H9 (cell line): ENCODE measurements around the gene PRTN3. TPM values are rescaled to one million over a fixed set of nuclear protein-coding genes. Genes with fewer than 3 reads are reported as not detected.

Source experiments
- DNase-seq: peaks from one replicate; pipeline ENCODE4 v3.0.0-alpha.2; 2017
- H2AFZ ChIP-seq: one replicate; pipeline ENCODE4 v1.6.1; 2013; ENCODE audit warnings: mild to moderate bottlenecking, low read length, control low read depth, moderate library complexity
- H2AK5ac ChIP-seq: 2 replicates; pipeline ENCODE4 v1.6.1; 2013; ENCODE audit warnings: low read length, control low read depth, mixed read lengths; ENCODE audit not compliant: insufficient read length
- H2BK120ac ChIP-seq: one replicate; pipeline ENCODE4 v1.6.1; 2013; ENCODE audit warnings: low read depth, mild to moderate bottlenecking, low read length, control low read depth, inconsistent platforms; ENCODE audit not compliant: poor library complexity, severe bottlenecking
- H2BK12ac ChIP-seq: 2 replicates; pipeline ENCODE4 v1.6.1; 2013; ENCODE audit warnings: low read length, control low read depth, mixed read lengths, low read depth; ENCODE audit not compliant: insufficient read length
- H2BK15ac ChIP-seq: 2 replicates; pipeline ENCODE4 v1.6.1; 2013; ENCODE audit warnings: low read depth, low read length, control low read depth
- H2BK20ac ChIP-seq: one replicate; pipeline ENCODE4 v1.6.1; 2013; ENCODE audit warnings: low read depth, mild to moderate bottlenecking, low read length, control low read depth, inconsistent platforms; ENCODE audit not compliant: poor library complexity, severe bottlenecking
- H2BK5ac ChIP-seq: 2 replicates; pipeline ENCODE4 v1.6.1; 2013; ENCODE audit warnings: low read length, control low read depth, mixed read lengths; ENCODE audit not compliant: insufficient read length
- H3K14ac ChIP-seq: 2 replicates; pipeline ENCODE4 v1.6.1; 2013; ENCODE audit warnings: low read length, control low read depth; ENCODE audit not compliant: insufficient read depth
- H3K18ac ChIP-seq: 2 replicates; pipeline ENCODE4 v1.6.1; 2013; ENCODE audit warnings: low read depth, mild to moderate bottlenecking, mixed read lengths, low read length, control low read depth; ENCODE audit not compliant: insufficient read length
- H3K23ac ChIP-seq: 2 replicates; pipeline ENCODE4 v1.6.1; 2013; ENCODE audit warnings: low read length, control low read depth, mixed read lengths, low read depth; ENCODE audit not compliant: insufficient read length
- H3K23me2 ChIP-seq: 2 replicates; pipeline ENCODE4 v1.6.1; 2013; ENCODE audit warnings: low read depth, mild to moderate bottlenecking, mixed read lengths, low read length, control low read depth; ENCODE audit not compliant: insufficient read length, poor library complexity, severe bottlenecking
- H3K27ac ChIP-seq: 2 replicates; pipeline ENCODE4 v1.5.1; 2013; ENCODE audit warnings: low read length, control low read depth, mixed read lengths, low read depth; ENCODE audit not compliant: insufficient read length
- H3K27me3 ChIP-seq: 2 replicates; pipeline ENCODE4 v1.6.1; 2013; ENCODE audit warnings: low read length, control low read depth, inconsistent platforms; ENCODE audit not compliant: insufficient read depth
- H3K4ac ChIP-seq: 2 replicates; pipeline ENCODE4 v1.6.1; 2013; ENCODE audit warnings: low read depth, mild to moderate bottlenecking, control low read depth, inconsistent platforms, low read length, moderate library complexity
- H3K4me1 ChIP-seq: 2 replicates; pipeline ENCODE4 v1.6.1; 2013; ENCODE audit warnings: low read length, control low read depth, inconsistent platforms; ENCODE audit not compliant: insufficient read depth
- H3K4me2 ChIP-seq: 2 replicates; pipeline ENCODE4 v1.6.1; 2013; ENCODE audit warnings: low read length, control low read depth, mixed read lengths; ENCODE audit not compliant: insufficient read length, insufficient read depth
- H3K56ac ChIP-seq: 2 replicates; pipeline ENCODE4 v1.6.1; 2013; ENCODE audit warnings: low read depth, mild to moderate bottlenecking, mixed read lengths, low read length, control low read depth; ENCODE audit not compliant: insufficient read length
- H3K79me1 ChIP-seq: 2 replicates; pipeline ENCODE4 v1.6.1; 2013; ENCODE audit warnings: low read depth, mild to moderate bottlenecking, moderate library complexity, low read length, control low read depth, inconsistent platforms; ENCODE audit not compliant: insufficient read depth, poor library complexity, severe bottlenecking
- H3K79me2 ChIP-seq: 2 replicates; pipeline ENCODE4 v1.6.1; 2013; ENCODE audit warnings: low read length, control low read depth, inconsistent platforms; ENCODE audit not compliant: insufficient read depth
- H3K9ac ChIP-seq: 2 replicates; pipeline ENCODE4 v1.6.1; 2013; ENCODE audit warnings: low read length, control low read depth, mixed read lengths; ENCODE audit not compliant: insufficient read length; ENCODE audit errors: extremely low read depth
- H3K9me3 ChIP-seq: one replicate; pipeline ENCODE4 v1.6.1; 2013; ENCODE audit warnings: low read depth, low read length, inconsistent platforms; ENCODE audit not compliant: control insufficient read depth
- H3T11ph ChIP-seq: one replicate; pipeline ENCODE4 v1.6.1; 2013; ENCODE audit warnings: mild to moderate bottlenecking, low read length, control low read depth, inconsistent platforms
- H4K20me1 ChIP-seq: one replicate; pipeline ENCODE4 v1.6.1; 2013; ENCODE audit not compliant: control insufficient read depth, insufficient read length, insufficient read depth
- H4K5ac ChIP-seq: 2 replicates; pipeline ENCODE4 v1.6.1; 2013; ENCODE audit warnings: low read depth, mild to moderate bottlenecking, mixed read lengths, low read length, control low read depth; ENCODE audit not compliant: insufficient read length
- H4K8ac ChIP-seq: replicated peaks from 2 replicates; pipeline ENCODE4 v1.6.1; 2013; ENCODE audit warnings: low read length, control low read depth, mixed read lengths, low read depth; ENCODE audit not compliant: insufficient read length
- H4K91ac ChIP-seq: 2 replicates; pipeline ENCODE4 v1.6.1; 2013; ENCODE audit warnings: low read depth, mild to moderate bottlenecking, moderate library complexity, mixed read lengths, low read length, control low read depth; ENCODE audit not compliant: insufficient read length
- H3K27ac Mint-ChIP-seq, 3 experiments: 2 replicates in 2 of 3; 3 replicates in 1 of 3; pipeline ENCODE4 v1.8.0; 2020 to 2021; ENCODE audit warnings: mixed read lengths in 3 of 3, mild to moderate bottlenecking in 1 of 3, moderate library complexity in 1 of 3
- H3K27me3 Mint-ChIP-seq: 2 replicates; pipeline ENCODE4 v1.8.0; 2021; ENCODE audit warnings: low read depth, mild to moderate bottlenecking, moderate library complexity, mixed read lengths
- H3K36me3 Mint-ChIP-seq, 3 experiments: 2 replicates in 2 of 3; 3 replicates in 1 of 3; pipeline ENCODE4 v1.8.0; 2020 to 2021; ENCODE audit warnings: low read depth in 3 of 3, mixed read lengths in 3 of 3; ENCODE audit not compliant: insufficient read depth in 1 of 3
- H3K4me1 Mint-ChIP-seq, 2 experiments: 2 replicates each; pipeline ENCODE4 v1.8.0; 2020; ENCODE audit warnings: mixed read lengths in 2 of 2
- H3K4me3 Mint-ChIP-seq, 2 experiments: 2 replicates in 1 of 2; 3 replicates in 1 of 2; pipeline ENCODE4 v1.8.0; 2020 to 2021; ENCODE audit warnings: mild to moderate bottlenecking in 2 of 2, mixed read lengths in 2 of 2, moderate library complexity in 1 of 2
- H3K9me3 Mint-ChIP-seq, 2 experiments: 2 replicates in 1 of 2; 3 replicates in 1 of 2; pipeline ENCODE4 v1.8.0; 2020; ENCODE audit warnings: mild to moderate bottlenecking in 2 of 2, mixed read lengths in 2 of 2, moderate library complexity in 1 of 2
- WGBS: extraction: QIAGEN DNeasy Blood & Tissue Kit; methylation state at CpG from one replicate; pipeline ENCODE4 v1.1.7; 2013; ENCODE audit warnings: missing lambda C conversion rate, low lambda C conversion rate, mixed read lengths; ENCODE audit not compliant: insufficient read length; ENCODE audit errors: extremely low coverage; 5-methylcytosine and 5-hydroxymethylcytosine counted together
- long read RNA-seq: library from polyadenylated mRNA; unstranded; transcript quantifications from one replicate; pipeline ENCODE4 v2.0.0, GENCODE V29; 2020
- total RNA-seq: library from RNA; stranded (reverse); gene quantifications from 2 replicates; pipeline ENCODE4 v1.2.1, GENCODE V29; 2021
- TF ChIP-seq, protein P1 (sequence below): fragments of 200-600 bp; sonication (generic); conservative IDR thresholded peaks from 3 replicates; pipeline ENCODE4 v1.8.0; 2021; ENCODE audit warnings: antibody characterized with exemption, mild to moderate bottlenecking

PRTN3 gene, protein sequence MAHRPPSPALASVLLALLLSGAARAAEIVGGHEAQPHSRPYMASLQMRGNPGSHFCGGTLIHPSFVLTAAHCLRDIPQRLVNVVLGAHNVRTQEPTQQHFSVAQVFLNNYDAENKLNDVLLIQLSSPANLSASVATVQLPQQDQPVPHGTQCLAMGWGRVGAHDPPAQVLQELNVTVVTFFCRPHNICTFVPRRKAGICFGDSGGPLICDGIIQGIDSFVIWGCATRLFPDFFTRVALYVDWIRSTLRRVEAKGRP
- total RNA-seq: 0.31 TPM in 1 of 2 replicates, not detected in the other
- long read RNA-seq: 0 reads

DNA sequence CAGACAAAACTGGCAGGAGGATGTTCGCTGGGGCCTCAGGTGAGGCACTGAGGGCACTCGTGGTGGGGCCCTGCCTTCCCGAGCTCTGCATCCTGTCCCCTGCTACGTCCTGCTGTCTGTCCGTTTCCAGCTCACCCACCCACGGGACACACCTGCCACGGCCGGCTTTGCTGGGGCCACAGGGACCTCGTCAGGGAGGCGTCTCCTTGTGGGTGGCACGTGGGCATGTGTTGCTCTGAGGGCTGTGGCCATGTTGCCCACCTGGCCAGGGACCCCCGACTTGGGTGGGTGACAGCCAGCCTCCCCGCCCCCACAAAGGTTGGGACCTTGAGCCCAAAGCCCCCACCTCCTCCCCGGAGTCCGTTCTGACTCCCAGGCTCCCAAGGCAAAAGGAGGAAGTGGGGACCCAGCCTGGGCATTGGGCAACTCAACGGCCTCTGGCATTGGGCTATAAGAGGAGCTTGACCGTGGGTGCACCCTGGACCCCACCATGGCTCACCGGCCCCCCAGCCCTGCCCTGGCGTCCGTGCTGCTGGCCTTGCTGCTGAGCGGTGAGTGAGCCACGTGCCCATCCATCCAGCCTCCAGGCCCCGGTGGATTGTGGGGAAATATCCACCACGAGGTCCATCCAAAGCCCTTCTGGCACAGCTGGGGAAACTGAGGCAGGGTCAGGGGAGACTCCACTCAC lies at the start of gene PRTN3:
PRTN3 (plus strand) TSS at position 481 of the 688 bp plus-strand sequence; CDS start at position 491, 10 bp downstream.
- no peak within 1 kb of the TSS for H2AK5ac ChIP-seq
- WGBS: no CpG with 5 or more reads among the region's 24 CpGs
- no peak within 1 kb of the TSS for H2AFZ ChIP-seq
- Mint-ChIP-seq H3K27ac (no peak within 1 kb of the TSS; a peak in 1 of 7 replicates), H3K9me3 (peaks cover 0 to 4% of the 10 kb centered on the region in 2 experiments; a peak in 3 of 5 replicates), H3K4me3 (no peak within 1 kb of the TSS; a peak in 1 of 5 replicates), H3K36me3 (no peaks in the 10 kb centered on the region; a peak in 1 of 7 replicates), H3K4me1 (peaks cover under 1 to 5% of the 10 kb centered on the region in 2 experiments; a peak in 2 of 4 replicates), H3K27me3 (peaks cover 47% of the 10 kb centered on the region)
- no peak within 1 kb of the TSS for H3K4me2 ChIP-seq
- H4K20me1 ChIP-seq: no peaks in the 10 kb centered on the region
- H3K23me2 ChIP-seq: peaks cover 2% of the 10 kb centered on the region
- no peak within 1 kb of the TSS for H3K18ac ChIP-seq
- no peak within 1 kb of the TSS for H2BK120ac ChIP-seq
- H3K79me1 ChIP-seq: no peaks in the 10 kb centered on the region
- H2BK12ac ChIP-seq: no peak within 1 kb of the TSS
- no peaks in the 10 kb centered on the region for H3K9me3 ChIP-seq
- TF ChIP-seq, protein P1, sequence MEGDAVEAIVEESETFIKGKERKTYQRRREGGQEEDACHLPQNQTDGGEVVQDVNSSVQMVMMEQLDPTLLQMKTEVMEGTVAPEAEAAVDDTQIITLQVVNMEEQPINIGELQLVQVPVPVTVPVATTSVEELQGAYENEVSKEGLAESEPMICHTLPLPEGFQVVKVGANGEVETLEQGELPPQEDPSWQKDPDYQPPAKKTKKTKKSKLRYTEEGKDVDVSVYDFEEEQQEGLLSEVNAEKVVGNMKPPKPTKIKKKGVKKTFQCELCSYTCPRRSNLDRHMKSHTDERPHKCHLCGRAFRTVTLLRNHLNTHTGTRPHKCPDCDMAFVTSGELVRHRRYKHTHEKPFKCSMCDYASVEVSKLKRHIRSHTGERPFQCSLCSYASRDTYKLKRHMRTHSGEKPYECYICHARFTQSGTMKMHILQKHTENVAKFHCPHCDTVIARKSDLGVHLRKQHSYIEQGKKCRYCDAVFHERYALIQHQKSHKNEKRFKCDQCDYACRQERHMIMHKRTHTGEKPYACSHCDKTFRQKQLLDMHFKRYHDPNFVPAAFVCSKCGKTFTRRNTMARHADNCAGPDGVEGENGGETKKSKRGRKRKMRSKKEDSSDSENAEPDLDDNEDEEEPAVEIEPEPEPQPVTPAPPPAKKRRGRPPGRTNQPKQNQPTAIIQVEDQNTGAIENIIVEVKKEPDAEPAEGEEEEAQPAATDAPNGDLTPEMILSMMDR: no peak
- DNase-seq: no peak
- H3K4me1 ChIP-seq: no peaks in the 10 kb centered on the region
- no peak within 1 kb of the TSS for H4K5ac ChIP-seq
- no peak within 1 kb of the TSS for H4K8ac ChIP-seq
- H3K56ac ChIP-seq: no peak within 1 kb of the TSS
- no peak within 1 kb of the TSS for H3K23ac ChIP-seq
- H2BK15ac ChIP-seq: no peak within 1 kb of the TSS
- H3K9ac ChIP-seq: no peak within 1 kb of the TSS
- no peak within 1 kb of the TSS for H3T11ph ChIP-seq
- no peak within 1 kb of the TSS for H2BK5ac ChIP-seq
- H3K14ac ChIP-seq: no peak within 1 kb of the TSS
- peaks cover 3% of the 10 kb centered on the region; the same call in 1 of the 2 replicates for H3K27me3 ChIP-seq
- H4K91ac ChIP-seq: no peak within 1 kb of the TSS
- H3K27ac ChIP-seq: no peak within 1 kb of the TSS
- H3K4ac ChIP-seq: no peak within 1 kb of the TSS
- no peak within 1 kb of the TSS for H2BK20ac ChIP-seq
- no peaks in the 10 kb centered on the region for H3K79me2 ChIP-seq
